AG10803 (cell line): ENCODE data around the gene ARHGEF19.

Experiments used
- DNase-seq: peaks from one replicate; pipeline ENCODE4 v3.0.0; 2010; ENCODE audit warnings: low read depth
- H3K4me3 ChIP-seq: 2 replicates; pipeline ENCODE4 v1.5.1; 2011; ENCODE audit warnings: mild to moderate bottlenecking, low read length, control low read depth
- TF ChIP-seq, protein P1 (sequence below): conservative IDR thresholded peaks from 2 replicates; pipeline ENCODE4 v1.5.1; 2011; ENCODE audit warnings: mild to moderate bottlenecking, low read length, control low read depth, inconsistent platforms

The ARHGEF19 gene

DNA sequence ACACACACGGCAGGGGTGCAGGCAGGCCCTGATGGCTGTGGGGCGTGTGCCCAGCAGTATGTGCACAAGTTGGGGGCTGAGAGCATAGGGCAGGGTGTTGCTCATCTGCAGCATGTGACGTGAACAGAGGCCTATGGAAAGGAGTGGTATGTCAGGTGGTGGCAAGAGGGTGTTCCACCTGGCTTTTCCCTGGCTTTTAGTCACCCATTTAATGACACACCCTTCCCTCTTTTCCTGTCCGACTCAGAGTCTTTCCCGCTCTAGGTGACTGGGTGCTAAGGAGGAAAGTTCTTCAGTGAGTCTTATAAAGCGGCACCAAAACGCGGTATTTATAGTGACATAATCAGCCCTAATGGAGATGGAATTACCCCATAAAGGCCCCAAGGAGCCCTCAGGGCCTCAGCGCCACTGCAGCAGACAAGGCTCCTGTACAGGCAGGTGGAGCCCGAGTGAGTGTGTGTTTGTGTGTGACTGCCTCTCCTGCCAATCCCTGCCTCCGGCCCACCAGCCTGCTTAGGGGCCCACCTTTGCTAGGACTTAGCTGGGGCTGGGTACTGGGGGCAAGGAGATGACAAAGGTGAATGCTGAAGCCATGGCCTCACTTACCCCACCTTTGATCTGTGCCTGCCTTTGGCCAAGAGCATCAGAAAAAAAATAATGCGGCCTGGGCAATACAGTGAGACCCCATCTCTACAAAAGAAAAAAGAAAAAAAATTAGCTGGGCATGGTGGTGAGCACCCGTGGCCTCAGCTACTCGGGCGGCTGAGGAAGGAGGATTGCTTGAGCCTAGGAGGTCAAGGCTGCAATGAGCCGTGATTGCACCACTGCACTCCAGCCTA, 53.2 kb downstream of the ARHGEF19 start:
- TF ChIP-seq, protein P1, sequence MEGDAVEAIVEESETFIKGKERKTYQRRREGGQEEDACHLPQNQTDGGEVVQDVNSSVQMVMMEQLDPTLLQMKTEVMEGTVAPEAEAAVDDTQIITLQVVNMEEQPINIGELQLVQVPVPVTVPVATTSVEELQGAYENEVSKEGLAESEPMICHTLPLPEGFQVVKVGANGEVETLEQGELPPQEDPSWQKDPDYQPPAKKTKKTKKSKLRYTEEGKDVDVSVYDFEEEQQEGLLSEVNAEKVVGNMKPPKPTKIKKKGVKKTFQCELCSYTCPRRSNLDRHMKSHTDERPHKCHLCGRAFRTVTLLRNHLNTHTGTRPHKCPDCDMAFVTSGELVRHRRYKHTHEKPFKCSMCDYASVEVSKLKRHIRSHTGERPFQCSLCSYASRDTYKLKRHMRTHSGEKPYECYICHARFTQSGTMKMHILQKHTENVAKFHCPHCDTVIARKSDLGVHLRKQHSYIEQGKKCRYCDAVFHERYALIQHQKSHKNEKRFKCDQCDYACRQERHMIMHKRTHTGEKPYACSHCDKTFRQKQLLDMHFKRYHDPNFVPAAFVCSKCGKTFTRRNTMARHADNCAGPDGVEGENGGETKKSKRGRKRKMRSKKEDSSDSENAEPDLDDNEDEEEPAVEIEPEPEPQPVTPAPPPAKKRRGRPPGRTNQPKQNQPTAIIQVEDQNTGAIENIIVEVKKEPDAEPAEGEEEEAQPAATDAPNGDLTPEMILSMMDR: no peak
- no peak overlapping the region for H3K4me3 ChIP-seq
- DNase-seq: no peak

DNA sequence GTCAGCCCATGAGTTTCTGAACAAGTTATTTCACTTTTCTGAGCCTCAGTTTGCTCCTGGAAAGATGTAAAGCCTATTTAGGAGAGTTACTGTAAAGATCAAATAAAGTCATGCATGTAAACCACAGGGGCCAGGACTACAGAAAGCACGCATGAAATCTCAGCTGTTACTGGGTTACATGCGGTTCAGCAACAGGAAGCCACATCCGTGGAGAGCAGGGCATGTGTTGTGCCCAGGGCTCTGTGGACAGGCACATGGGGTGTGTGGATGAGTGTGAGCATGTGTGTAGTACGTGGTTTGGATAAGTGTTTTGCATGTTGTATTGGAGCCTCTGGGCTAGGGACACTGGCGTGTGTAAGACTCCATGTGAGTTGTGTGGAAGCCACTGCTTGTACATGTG, 54.4 kb downstream of the ARHGEF19 start:
- TF ChIP-seq, protein P1: no peak
- DNase-seq: no peak
- no peak overlapping the region for H3K4me3 ChIP-seq

DNA sequence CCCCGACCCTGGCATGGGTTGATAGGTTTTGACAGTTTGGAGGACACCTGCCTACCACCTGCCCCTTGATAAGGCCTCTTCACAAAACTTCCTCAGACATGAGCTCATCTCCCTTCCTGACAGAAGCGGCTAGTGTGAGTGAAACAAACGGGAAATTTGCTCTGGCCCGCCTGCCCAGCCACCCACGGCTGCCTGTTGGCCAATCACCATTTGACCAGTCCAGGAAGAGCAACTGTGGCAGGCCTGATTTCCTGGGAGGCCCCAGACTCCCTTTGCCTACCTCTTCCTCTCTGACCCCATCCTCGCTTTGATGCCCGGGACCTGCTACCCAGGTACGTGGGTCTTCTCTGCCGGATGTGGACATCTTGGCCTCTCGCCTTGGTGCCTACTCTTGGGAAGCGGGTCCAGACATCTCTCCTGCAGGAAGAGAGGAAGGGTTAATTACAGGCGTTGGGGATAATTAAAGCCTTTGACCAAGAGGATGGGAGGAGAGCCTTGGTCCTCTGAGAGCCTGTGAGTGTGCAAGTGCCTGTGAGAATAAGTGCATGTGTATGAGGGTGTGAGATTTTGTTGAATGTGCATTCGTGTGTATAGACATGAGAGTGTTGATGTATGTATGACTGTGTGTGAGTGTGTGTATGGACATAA, 55.5 kb downstream of the ARHGEF19 start:
- TF ChIP-seq, protein P1: no peak
- no peak for DNase-seq

DNA sequence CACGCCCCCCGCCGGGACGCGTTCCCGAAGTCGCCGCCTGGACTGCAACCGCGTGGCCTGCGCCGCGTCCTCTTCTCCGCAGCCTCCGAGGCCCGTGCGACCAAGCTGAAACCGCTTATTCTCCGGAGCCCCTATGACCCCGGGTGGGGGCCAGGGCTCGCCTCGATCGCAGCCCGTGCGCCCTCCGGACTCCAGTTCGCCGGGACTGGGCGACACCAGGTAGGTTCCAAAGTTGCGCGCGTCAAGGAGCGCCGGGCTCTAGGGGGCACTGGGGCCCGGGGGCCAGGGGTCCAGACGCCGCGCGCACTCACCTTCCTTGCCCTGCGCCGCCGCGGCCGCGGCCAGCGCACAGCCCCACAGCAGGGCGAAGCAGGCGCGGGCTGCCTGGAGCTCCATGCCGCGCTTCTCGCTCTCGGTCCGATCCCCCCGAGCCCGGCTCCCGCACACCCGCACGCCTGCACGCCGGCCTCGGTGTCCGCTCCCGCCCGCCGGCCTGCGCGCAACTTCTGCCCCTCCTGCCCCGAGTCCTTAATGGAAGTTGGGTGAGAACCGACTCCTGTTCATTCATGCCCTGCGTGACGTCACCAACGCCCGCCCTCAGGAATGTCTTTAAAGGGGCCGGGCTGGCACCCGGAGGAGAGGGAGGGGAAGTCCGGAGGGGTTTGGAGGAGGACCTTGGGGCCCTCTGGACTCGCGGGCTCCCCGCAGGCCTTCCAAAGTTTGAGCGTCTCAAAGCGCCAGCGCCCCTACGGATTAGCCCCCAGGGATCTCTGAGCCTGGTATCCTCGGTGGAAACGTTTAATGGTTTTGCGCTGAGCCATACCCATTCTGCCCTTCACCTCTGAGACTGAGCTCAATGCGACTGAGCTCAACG, 56.7 kb downstream of the ARHGEF19 start, which contains the start of gene EPHA2:
Gene EPHA2 (minus strand): TSS at position 533 of the 874 bp plus-strand sequence. CDS start 137 bp downstream, at position 396.
- peak; percentile 77 for DNase-seq
- H3K4me3 ChIP-seq: peak within 1 kb of the TSS; percentile 80
- TF ChIP-seq, protein P1: no peak

More for the DNA sequence above, 55.5 kb downstream of the ARHGEF19 start:
- H3K4me3 ChIP-seq: no peak overlapping the region

DNA sequence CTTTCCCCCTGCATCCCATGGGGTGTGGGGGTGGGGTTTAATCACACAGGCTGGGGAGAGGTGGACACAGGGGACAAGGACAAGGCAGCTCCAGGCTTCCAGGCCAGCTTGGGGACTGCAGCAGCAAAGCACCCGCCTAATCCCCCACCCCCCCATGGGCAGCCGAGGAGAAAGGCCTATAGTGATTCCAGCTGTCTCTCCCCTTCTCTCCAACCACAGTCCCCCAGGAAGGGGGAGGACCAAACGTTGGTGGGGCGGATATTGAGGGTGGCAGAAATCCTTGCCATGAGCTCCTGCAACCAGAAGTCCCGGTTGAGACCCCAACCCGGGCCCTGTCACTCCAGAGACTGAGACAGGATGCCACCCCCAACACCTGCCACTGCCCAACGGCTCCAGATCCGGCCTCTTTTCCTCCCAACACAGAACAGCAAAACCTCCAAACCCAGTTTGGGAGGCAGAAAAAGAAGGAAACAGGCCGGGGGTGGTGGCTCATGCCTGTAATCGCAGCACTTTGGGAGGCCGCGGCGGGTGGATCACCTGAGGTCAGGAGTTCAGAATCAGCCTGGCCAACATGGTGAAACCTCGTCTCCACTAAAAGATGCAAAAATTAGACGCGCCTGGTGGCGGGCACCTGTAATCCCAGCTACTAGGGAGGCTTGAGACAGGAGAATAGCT, 58.3 kb downstream of the ARHGEF19 start:
- TF ChIP-seq, protein P1: no peak
- DNase-seq: no peak
- H3K4me3 ChIP-seq: peak overlapping the region; percentile 80
